Measurements from ENCODE around the gene ETV3. TPM values are rescaled to one million over a fixed set of nuclear protein-coding genes. Genes with fewer than 3 reads are reported as not detected.

ETV3 gene
- total RNA-seq, 6 donors from 2014 or later: 14.7 to 34.8 (median 27.6) TPM

GRCh38 chr1:157168015-157168414 lies 29.8 kb upstream of the ETV3 start:
- Histone ChIP-seq H3K4me3 (no peak overlapping the region), H3K9me3 (no peaks in the 10 kb centered on the region), H3K27ac (no peak overlapping the region), H3K27me3 (no peaks in the 10 kb centered on the region), H3K36me3 (no peaks in the 10 kb centered on the region), H3K4me1 (peaks cover 0 to 4% (median 0%) of the 10 kb centered on the region in 4 donors)
- ATAC-seq (ENCODE audit: low FRiP score in 2 of 2) (no peak), DNase-seq (peak in 1 of 2 donors; percentile 39)
- WGBS, 2 donors: 80 to 86% methylated on average over 9 of the region's 9 CpGs
- TF ChIP-seq EP300 (IDR thresholded peaks at IDR 0.05) (no peak), POLR2AphosphoS5 (IDR thresholded peaks at IDR 0.05) (no peak), CTCF (IDR thresholded peaks at IDR 0.05) (no peak), POLR2A (IDR thresholded peaks at IDR 0.05) (no peak)

GRCh38 chr1:157167437-157167836 lies 29.2 kb upstream of the ETV3 start:
- 61 to 79% methylated on average over 4 of the region's 4 CpGs for WGBS, 2 donors
- Histone ChIP-seq H3K4me1 (peaks cover 0 to 4% (median 0%) of the 10 kb centered on the region in 4 donors), H3K27ac (no peak overlapping the region), H3K36me3 (no peaks in the 10 kb centered on the region), H3K9me3 (no peaks in the 10 kb centered on the region), H3K4me3 (no peak overlapping the region), H3K27me3 (no peaks in the 10 kb centered on the region)
- TF ChIP-seq EP300 (IDR thresholded peaks at IDR 0.05): no peak
- no peak for TF ChIP-seq POLR2A (IDR thresholded peaks at IDR 0.05)
- TF ChIP-seq POLR2AphosphoS5 (IDR thresholded peaks at IDR 0.05): no peak
- no peak for TF ChIP-seq CTCF (IDR thresholded peaks at IDR 0.05)
- ATAC-seq (ENCODE audit: low FRiP score in 2 of 2) (no peak), DNase-seq (no peak)

- no peak for ATAC-seq (ENCODE audit: low FRiP score in 2 of 2)
- WGBS, 2 donors: 60 to 63% methylated on average over 5 of the region's 5 CpGs
- H3K4me1 ChIP-seq: peaks cover 0 to 4% (median 0%) of the 10 kb centered on the region in 4 donors
- H3K27ac ChIP-seq: no peak overlapping the region
- no peaks in the 10 kb centered on the region for H3K9me3 ChIP-seq
- no peak overlapping the region for H3K4me3 ChIP-seq
- no peaks in the 10 kb centered on the region for H3K27me3 ChIP-seq
- no peak for DNase-seq
- TF ChIP-seq POLR2A (IDR thresholded peaks at IDR 0.05) (no peak), CTCF (IDR thresholded peaks at IDR 0.05) (no peak), POLR2AphosphoS5 (IDR thresholded peaks at IDR 0.05) (no peak), EP300 (IDR thresholded peaks at IDR 0.05) (no peak)
- H3K36me3 ChIP-seq: no peaks in the 10 kb centered on the region
Observed at GRCh38 chr1:157166590-157166989, 28.4 kb upstream of the ETV3 start.

DNA sequence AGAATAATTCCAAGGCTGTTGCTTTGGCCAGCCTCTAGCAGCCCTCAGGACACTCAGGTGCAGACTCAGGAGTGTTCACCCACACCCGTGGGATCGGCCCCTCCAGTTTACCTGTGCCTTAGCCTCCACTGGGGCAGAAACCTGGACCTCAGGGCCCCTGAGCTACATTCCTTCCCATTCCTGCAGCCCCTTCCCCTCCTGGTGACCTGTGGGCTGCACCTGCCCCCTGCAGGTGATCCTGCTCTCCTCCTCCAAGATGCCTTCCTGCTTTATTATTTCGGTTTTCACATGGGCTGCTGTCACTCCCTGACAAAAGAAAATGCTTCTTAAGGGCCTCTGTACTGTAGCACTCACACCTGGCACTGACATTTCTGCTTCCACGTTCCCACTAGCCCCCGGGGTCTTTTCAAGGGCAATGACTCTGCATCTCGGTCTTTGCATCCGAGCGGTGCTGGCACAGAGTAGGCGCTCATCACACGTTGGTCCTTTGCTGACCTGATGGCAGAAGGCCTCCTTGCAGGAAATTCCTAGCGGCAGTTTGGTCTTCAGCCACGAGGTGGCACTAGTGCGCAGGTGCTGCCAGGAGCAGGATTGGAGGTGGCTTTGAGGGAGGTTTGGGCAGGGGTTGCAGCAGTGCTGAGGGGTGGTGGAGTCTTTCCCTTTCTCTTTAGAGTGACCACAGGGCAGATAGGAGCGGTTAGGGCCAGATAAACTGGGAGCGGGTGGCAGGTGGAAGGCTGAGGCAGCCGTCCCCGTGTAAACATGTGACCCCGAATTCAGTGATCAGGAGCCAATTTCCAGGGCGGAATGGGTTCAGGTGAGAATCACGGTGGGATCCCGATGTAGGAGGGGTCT lies 25.3 kb upstream of the ETV3 start:
- DNase-seq (peak in 1 of 2 donors; percentile 56), ATAC-seq (ENCODE audit: low FRiP score in 2 of 2) (peak; percentile 73 to 80)
- TF ChIP-seq POLR2A (IDR thresholded peaks at IDR 0.05) (no peak), CTCF (IDR thresholded peaks at IDR 0.05) (peak; percentile 68 to 89 (median 81)), POLR2AphosphoS5 (IDR thresholded peaks at IDR 0.05) (no peak), EP300 (IDR thresholded peaks at IDR 0.05) (no peak)
- H3K36me3 ChIP-seq: no peaks in the 10 kb centered on the region
- peaks cover 0 to 4% (median 0%) of the 10 kb centered on the region in 4 donors for H3K4me1 ChIP-seq
- H3K27me3 ChIP-seq: no peaks in the 10 kb centered on the region
- 11 to 21% methylated on average over 19 to 21 of the region's 21 CpGs for WGBS, 2 donors
- no peaks in the 10 kb centered on the region for H3K9me3 ChIP-seq
- no peak overlapping the region for H3K4me3 ChIP-seq
- H3K27ac ChIP-seq: no peak overlapping the region

All from upper lobe of left lung (tissue), 6 donors.